Ishikawa (cell line): Measurements from ENCODE around the gene DRD3.

ENCODE experiments used
- CEBPB ChIP-seq: IDR thresholded peaks from 2 replicates; pipeline ENCODE4 v1.6.1; 2012
- CREB1 ChIP-seq: IDR thresholded peaks from 2 replicates; pipeline ENCODE4 v1.6.1; 2012; ENCODE audit warnings: low read depth
- EGR1 ChIP-seq: IDR thresholded peaks from 2 replicates; pipeline ENCODE4 v1.6.1; 2012
- EP300 ChIP-seq: IDR thresholded peaks from 2 replicates; pipeline ENCODE4 v1.6.1; 2012; ENCODE audit warnings: borderline replicate concordance
- FOXM1 ChIP-seq: IDR thresholded peaks from 2 replicates; pipeline ENCODE4 v1.6.1; 2012; ENCODE audit warnings: low read depth, borderline replicate concordance
- MAX ChIP-seq: IDR thresholded peaks from 2 replicates; pipeline ENCODE4 v1.6.1; 2012
- NFIC ChIP-seq: IDR thresholded peaks from 2 replicates; pipeline ENCODE4 v1.6.1; 2012
- RAD21 ChIP-seq: IDR thresholded peaks from 2 replicates; pipeline ENCODE4 v1.6.1; 2012; ENCODE audit warnings: low read depth
- REST ChIP-seq: IDR thresholded peaks from 2 replicates; pipeline ENCODE4 v1.6.1; 2012; ENCODE audit warnings: low read depth, mild to moderate bottlenecking
- TAF1 ChIP-seq: IDR thresholded peaks from 2 replicates; pipeline ENCODE4 v1.6.1; 2012; ENCODE audit warnings: low read depth, mild to moderate bottlenecking
- TCF12 ChIP-seq: IDR thresholded peaks from 2 replicates; pipeline ENCODE4 v1.6.1; 2012; ENCODE audit warnings: low read depth
- TEAD4 ChIP-seq: IDR thresholded peaks from 2 replicates; pipeline ENCODE4 v1.6.1; 2012
- USF1 ChIP-seq: IDR thresholded peaks from 2 replicates; pipeline ENCODE4 v1.6.1; 2012
- YY1 ChIP-seq: IDR thresholded peaks from 2 replicates; pipeline ENCODE4 v1.6.1; 2012; ENCODE audit warnings: low read depth
- ZBTB7A ChIP-seq: IDR thresholded peaks from 2 replicates; pipeline ENCODE4 v1.6.1; 2012; ENCODE audit warnings: low read depth

DRD3 gene

GRCh38 chr3:114213292-114213626, 34.4 kb upstream of the DRD3 start:
- TF ChIP-seq TCF12 (no peak), MAX (no peak), TEAD4 (no peak), FOXM1 (no peak), REST (no peak), EGR1 (no peak), EP300 (no peak), YY1 (no peak), RAD21 (no peak), CEBPB (no peak)

GRCh38 chr3:114212646-114213045, 33.8 kb upstream of the DRD3 start:
- TF ChIP-seq TEAD4: no peak
- TF ChIP-seq CREB1: no peak
- TF ChIP-seq FOXM1: no peak
- no peak for TF ChIP-seq EP300
- TF ChIP-seq TCF12: no peak
- no peak for TF ChIP-seq ZBTB7A
- TF ChIP-seq CEBPB: no peak
- no peak for TF ChIP-seq TAF1
- no peak for TF ChIP-seq YY1

GRCh38 chr3:114207768-114208167, 28.9 kb upstream of the DRD3 start:
- no peak for TF ChIP-seq EP300
- no peak for TF ChIP-seq FOXM1
- TF ChIP-seq TAF1: no peak
- no peak for TF ChIP-seq REST
- TF ChIP-seq YY1: no peak
- TF ChIP-seq TEAD4: no peak
- TF ChIP-seq MAX: no peak
- TF ChIP-seq CEBPB: no peak
- no peak for TF ChIP-seq CREB1
- no peak for TF ChIP-seq NFIC
- TF ChIP-seq USF1: no peak
- TF ChIP-seq EGR1: no peak
- TF ChIP-seq RAD21: no peak
- TF ChIP-seq ZBTB7A: no peak
- no peak for TF ChIP-seq TCF12

GRCh38 chr3:114206342-114206741, 27.5 kb upstream of the DRD3 start:
- TF ChIP-seq USF1 (no peak), MAX (no peak), FOXM1 (no peak), EGR1 (no peak)

- TF ChIP-seq EGR1: no peak
- no peak for TF ChIP-seq NFIC
- no peak for TF ChIP-seq ZBTB7A
- TF ChIP-seq CEBPB: no peak
These were observed 26.7 kb upstream of the DRD3 start for GRCh38 chr3:114205541-114205940.

- no peak for TF ChIP-seq RAD21
These were observed 15.9 kb upstream of the DRD3 start for GRCh38 chr3:114194750-114195149.

GRCh38 chr3:114192136-114192535, 13.3 kb upstream of the DRD3 start:
- TF ChIP-seq TAF1 (no peak), REST (no peak), RAD21 (no peak), ZBTB7A (no peak), USF1 (no peak), TCF12 (no peak), EP300 (no peak), YY1 (no peak), TEAD4 (no peak), CEBPB (no peak), NFIC (no peak), MAX (no peak), CREB1 (no peak), EGR1 (no peak), FOXM1 (no peak)
